Astrocyte (in vitro differentiated cells and primary cell): ENCODE measurements around the gene SHISA7.

ENCODE experiments used
- CTCF ChIP-seq: IDR thresholded peaks from 2 replicates; pipeline ENCODE4 v1.5.1; 2011; ENCODE audit warnings: low read depth, mild to moderate bottlenecking, inconsistent platforms, low read length, moderate library complexity; ENCODE audit not compliant: insufficient read depth
- EZH2 ChIP-seq: IDR thresholded peaks from 2 replicates; pipeline ENCODE4 v1.6.1; 2012; ENCODE audit warnings: mild to moderate bottlenecking, low read length, inconsistent platforms; ENCODE audit not compliant: insufficient read depth

DNA sequence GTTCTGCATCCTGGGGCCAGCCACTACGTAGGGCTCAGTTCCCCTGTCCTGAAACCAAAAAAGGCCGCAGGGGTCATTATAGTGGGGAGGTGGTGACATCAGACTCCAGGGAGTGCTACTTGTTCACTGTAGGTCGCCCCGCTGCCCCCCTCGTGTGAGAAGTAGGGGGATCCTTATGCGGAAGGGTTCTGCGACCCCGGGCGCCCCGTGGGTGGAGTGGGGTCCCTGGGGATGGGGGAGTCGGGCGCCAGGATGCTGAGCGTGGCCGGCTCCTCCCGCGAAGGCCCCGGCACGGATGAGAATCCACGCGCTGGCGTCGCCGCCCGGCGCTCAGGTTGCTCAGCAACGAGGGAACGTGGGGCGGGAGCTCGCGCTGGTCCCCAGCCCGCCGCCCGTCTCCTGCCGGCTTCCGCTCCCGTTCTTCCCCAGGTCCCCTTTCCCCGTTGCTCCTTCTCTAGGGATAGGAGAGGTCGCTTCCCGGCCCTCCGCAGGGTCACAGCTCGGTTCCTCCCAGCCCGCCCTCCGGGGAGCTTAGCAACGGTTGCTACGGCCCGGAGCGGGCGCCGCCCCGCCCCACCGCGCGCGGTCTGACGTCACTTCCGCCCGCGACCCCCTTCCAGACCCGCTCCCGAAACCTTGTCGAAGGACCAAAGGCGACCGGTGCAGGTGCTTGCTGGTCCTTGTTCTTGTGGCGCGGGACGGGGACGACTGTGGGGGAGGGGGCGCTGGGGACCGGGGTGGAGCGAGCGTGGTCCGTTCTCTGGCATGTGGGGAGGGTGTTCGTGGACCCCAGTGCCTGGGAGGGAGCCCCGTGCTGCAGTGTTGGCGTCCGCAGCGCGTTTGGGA is 41.7 kb upstream of the SHISA7 start, which contains the start of gene NAT14:
- TF ChIP-seq EZH2: no peak
- TF ChIP-seq CTCF: no peak
